GM12873 (cell line): Measurements from ENCODE around the gene CHCHD3.

Source experiments
- TF ChIP-seq, protein P1 (sequence below): IDR thresholded peaks from 2 replicates; pipeline ENCODE4 v1.5.1; 2012; ENCODE audit warnings: low read depth, mild to moderate bottlenecking, moderate library complexity, low read length, control low read depth; ENCODE audit not compliant: insufficient read depth; ENCODE audit errors: missing control alignments

CHCHD3 gene

DNA sequence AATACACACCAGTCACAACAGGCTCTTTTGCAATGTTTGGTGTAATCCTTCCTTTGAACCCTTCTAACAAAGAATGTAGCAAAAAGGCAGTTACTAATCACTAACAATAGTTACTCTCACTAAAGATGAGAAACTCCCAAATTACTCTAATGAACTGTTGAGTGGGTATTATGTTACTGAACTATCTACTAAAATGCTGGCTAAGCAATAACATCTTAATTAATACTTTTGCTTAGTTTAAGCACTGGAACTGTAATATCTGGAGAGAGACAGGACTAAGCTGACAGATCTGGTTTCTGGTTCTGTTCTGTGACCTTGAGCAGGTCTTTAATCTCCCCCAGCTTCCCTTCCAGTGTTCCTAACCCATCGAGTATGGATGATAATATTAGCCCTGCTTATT, 241.7 kb downstream of the CHCHD3 start:
- TF ChIP-seq, protein P1, sequence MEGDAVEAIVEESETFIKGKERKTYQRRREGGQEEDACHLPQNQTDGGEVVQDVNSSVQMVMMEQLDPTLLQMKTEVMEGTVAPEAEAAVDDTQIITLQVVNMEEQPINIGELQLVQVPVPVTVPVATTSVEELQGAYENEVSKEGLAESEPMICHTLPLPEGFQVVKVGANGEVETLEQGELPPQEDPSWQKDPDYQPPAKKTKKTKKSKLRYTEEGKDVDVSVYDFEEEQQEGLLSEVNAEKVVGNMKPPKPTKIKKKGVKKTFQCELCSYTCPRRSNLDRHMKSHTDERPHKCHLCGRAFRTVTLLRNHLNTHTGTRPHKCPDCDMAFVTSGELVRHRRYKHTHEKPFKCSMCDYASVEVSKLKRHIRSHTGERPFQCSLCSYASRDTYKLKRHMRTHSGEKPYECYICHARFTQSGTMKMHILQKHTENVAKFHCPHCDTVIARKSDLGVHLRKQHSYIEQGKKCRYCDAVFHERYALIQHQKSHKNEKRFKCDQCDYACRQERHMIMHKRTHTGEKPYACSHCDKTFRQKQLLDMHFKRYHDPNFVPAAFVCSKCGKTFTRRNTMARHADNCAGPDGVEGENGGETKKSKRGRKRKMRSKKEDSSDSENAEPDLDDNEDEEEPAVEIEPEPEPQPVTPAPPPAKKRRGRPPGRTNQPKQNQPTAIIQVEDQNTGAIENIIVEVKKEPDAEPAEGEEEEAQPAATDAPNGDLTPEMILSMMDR = no peak

DNA sequence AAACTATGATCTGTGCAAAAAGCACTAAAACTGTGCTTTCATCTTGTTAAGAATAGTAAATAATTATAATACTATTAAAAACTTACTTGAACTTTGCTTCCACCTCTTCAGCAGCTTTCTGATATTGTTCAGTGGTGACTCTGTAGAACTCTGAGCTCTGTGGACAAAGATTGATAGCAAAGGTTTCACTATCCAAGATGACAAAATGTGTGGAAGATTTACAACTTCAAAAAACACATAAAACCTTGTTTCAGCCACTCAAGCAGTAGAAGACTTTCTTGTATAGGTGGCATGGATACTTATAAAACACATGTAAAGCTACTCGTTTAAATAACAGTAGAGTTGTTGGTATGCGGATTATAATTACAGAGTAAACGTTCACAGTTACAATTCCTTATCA, 243.6 kb downstream of the CHCHD3 start:
- TF ChIP-seq, protein P1 = no peak

DNA sequence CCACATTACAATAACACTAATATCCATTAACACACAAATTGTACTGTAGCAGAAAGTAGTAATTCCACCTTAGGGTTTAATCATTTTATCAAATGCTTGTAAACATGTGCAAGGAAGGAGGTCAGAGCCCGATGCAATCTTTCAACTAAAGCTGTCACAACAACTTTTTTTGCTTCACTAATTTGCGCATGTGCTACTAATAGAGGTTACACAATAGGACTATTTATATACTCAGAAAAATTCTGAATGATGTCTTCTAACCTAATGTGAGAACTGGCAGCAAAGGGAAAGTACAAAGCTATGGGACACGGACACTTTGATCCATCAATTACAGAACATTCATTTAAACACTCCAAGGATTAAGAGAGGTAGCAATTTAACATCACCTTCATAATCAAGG, 244.4 kb downstream of the CHCHD3 start:
- TF ChIP-seq, protein P1 = no peak

DNA sequence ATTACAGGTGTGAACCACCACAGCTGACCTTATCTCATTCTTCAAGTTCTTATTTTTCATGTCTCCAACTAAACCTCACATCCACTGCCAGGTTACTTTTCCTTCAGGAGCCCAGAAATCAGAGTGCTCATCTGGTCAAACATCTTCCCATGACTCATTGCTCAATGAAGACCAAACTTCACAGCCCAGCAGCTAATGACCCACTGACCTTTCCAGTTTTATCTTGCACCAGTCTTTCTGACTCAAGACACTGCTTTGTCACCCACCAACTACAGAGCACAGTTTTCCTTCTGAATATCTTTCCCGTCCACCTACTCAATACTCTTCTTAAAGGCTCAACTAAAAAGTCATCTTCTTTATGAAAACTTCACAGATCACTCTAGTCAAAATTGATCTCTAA, 245.1 kb downstream of the CHCHD3 start:
- TF ChIP-seq, protein P1 = no peak

DNA sequence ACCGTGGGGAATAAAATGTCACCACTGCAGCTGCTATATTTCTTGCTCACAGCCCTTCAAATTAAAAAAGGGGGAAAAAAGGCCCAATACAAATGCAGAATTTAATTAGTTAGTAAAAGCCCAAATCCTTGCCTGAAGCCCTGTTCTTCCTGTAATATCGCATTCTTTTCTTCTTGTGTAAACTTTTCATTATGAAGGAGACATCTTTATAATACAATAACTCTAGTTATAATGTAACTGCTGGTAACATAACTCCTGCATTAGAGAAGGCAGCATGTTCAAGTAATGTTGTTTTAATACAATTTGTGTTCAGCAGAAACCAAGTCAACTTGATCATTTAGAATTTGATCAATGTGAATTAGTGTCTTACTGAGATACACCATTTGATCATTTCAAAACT, 250.9 kb downstream of the CHCHD3 start:
- TF ChIP-seq, protein P1 = no peak

DNA sequence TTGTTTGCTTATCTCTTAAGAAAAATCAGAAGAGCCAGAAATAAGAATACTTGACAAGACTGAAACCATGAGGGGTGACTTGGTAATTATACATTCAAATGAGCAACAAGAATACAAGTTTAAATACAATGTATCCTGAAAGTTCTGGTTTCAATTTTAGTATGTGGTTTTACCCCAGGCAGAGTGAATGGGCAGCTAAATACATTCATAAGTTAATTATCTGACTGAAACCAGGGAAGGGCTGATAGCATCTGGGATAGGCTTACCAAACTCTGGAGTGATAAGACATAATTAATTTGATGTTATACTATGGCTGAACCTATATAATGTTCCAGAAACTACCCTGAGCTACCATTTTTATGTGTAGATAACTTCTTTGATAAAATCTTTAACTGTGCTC, 253.4 kb downstream of the CHCHD3 start:
- TF ChIP-seq, protein P1 = no peak

DNA sequence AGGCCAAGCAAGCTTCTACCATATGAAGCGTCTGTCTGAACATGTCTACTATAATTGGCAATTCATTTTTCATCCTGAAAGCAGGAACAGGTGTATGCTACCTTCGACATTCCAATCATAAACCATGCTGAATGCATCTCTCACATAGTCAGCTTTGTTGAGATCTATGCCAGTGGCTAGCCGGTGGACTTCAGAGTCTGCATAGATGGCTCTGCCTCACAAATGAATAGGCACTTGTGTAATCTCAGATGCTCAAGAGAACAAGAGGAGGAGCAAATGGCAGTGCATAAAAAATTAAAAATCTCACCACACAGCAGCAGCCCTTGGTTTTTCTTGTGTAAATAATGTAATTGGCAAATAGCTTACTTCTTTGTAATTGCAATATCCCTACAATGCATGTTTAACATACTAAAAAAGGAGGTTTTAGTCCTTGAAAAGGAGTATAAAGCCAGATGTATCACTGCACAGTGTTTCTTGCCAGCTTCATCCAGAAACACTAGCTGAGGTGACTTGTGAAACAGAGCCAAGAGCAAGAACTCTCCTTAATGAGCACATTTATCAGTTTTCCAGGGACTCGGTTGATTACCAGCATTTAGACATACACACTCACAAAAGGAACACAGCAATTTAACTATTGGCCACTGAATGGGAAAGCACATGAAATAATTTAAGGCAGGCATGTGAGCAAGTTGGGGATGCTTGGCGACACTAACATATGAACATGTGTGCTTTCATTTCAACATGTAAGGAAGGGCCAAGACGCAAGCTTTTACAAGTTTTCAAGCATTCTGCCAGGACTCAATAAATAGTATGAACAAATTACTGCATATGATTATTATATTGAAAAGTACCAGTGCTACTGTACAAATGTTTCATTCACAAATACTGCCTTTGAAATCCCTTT, 255.7 kb downstream of the CHCHD3 start:
- TF ChIP-seq, protein P1 = no peak
